H9 (cell line): Measurements from ENCODE around the gene PTPRN2. TPM values are rescaled to one million over a fixed set of nuclear protein-coding genes. Genes with fewer than 3 reads are reported as not detected.

Experiments
- DNase-seq: peaks from one replicate; pipeline ENCODE4 v3.0.0-alpha.2; 2017
- H2AFZ ChIP-seq: one replicate; pipeline ENCODE4 v1.6.1; 2013; ENCODE audit warnings: mild to moderate bottlenecking, low read length, control low read depth, moderate library complexity
- H2AK5ac ChIP-seq: 2 replicates; pipeline ENCODE4 v1.6.1; 2013; ENCODE audit warnings: low read length, control low read depth, mixed read lengths; ENCODE audit not compliant: insufficient read length
- H2BK120ac ChIP-seq: one replicate; pipeline ENCODE4 v1.6.1; 2013; ENCODE audit warnings: low read depth, mild to moderate bottlenecking, low read length, control low read depth, inconsistent platforms; ENCODE audit not compliant: poor library complexity, severe bottlenecking
- H2BK12ac ChIP-seq: 2 replicates; pipeline ENCODE4 v1.6.1; 2013; ENCODE audit warnings: low read length, control low read depth, mixed read lengths, low read depth; ENCODE audit not compliant: insufficient read length
- H2BK15ac ChIP-seq: 2 replicates; pipeline ENCODE4 v1.6.1; 2013; ENCODE audit warnings: low read depth, low read length, control low read depth
- H2BK20ac ChIP-seq: one replicate; pipeline ENCODE4 v1.6.1; 2013; ENCODE audit warnings: low read depth, mild to moderate bottlenecking, low read length, control low read depth, inconsistent platforms; ENCODE audit not compliant: poor library complexity, severe bottlenecking
- H2BK5ac ChIP-seq: 2 replicates; pipeline ENCODE4 v1.6.1; 2013; ENCODE audit warnings: low read length, control low read depth, mixed read lengths; ENCODE audit not compliant: insufficient read length
- H3K14ac ChIP-seq: 2 replicates; pipeline ENCODE4 v1.6.1; 2013; ENCODE audit warnings: low read length, control low read depth; ENCODE audit not compliant: insufficient read depth
- H3K18ac ChIP-seq: 2 replicates; pipeline ENCODE4 v1.6.1; 2013; ENCODE audit warnings: low read depth, mild to moderate bottlenecking, mixed read lengths, low read length, control low read depth; ENCODE audit not compliant: insufficient read length
- H3K23ac ChIP-seq: 2 replicates; pipeline ENCODE4 v1.6.1; 2013; ENCODE audit warnings: low read length, control low read depth, mixed read lengths, low read depth; ENCODE audit not compliant: insufficient read length
- H3K23me2 ChIP-seq: 2 replicates; pipeline ENCODE4 v1.6.1; 2013; ENCODE audit warnings: low read depth, mild to moderate bottlenecking, mixed read lengths, low read length, control low read depth; ENCODE audit not compliant: insufficient read length, poor library complexity, severe bottlenecking
- H3K27ac ChIP-seq: 2 replicates; pipeline ENCODE4 v1.5.1; 2013; ENCODE audit warnings: low read length, control low read depth, mixed read lengths, low read depth; ENCODE audit not compliant: insufficient read length
- H3K27me3 ChIP-seq: 2 replicates; pipeline ENCODE4 v1.6.1; 2013; ENCODE audit warnings: low read length, control low read depth, inconsistent platforms; ENCODE audit not compliant: insufficient read depth
- H3K4ac ChIP-seq: 2 replicates; pipeline ENCODE4 v1.6.1; 2013; ENCODE audit warnings: low read depth, mild to moderate bottlenecking, control low read depth, inconsistent platforms, low read length, moderate library complexity
- H3K4me1 ChIP-seq: 2 replicates; pipeline ENCODE4 v1.6.1; 2013; ENCODE audit warnings: low read length, control low read depth, inconsistent platforms; ENCODE audit not compliant: insufficient read depth
- H3K4me2 ChIP-seq: 2 replicates; pipeline ENCODE4 v1.6.1; 2013; ENCODE audit warnings: low read length, control low read depth, mixed read lengths; ENCODE audit not compliant: insufficient read length, insufficient read depth
- H3K56ac ChIP-seq: 2 replicates; pipeline ENCODE4 v1.6.1; 2013; ENCODE audit warnings: low read depth, mild to moderate bottlenecking, mixed read lengths, low read length, control low read depth; ENCODE audit not compliant: insufficient read length
- H3K79me1 ChIP-seq: 2 replicates; pipeline ENCODE4 v1.6.1; 2013; ENCODE audit warnings: low read depth, mild to moderate bottlenecking, moderate library complexity, low read length, control low read depth, inconsistent platforms; ENCODE audit not compliant: insufficient read depth, poor library complexity, severe bottlenecking
- H3K79me2 ChIP-seq: 2 replicates; pipeline ENCODE4 v1.6.1; 2013; ENCODE audit warnings: low read length, control low read depth, inconsistent platforms; ENCODE audit not compliant: insufficient read depth
- H3K9ac ChIP-seq: 2 replicates; pipeline ENCODE4 v1.6.1; 2013; ENCODE audit warnings: low read length, control low read depth, mixed read lengths; ENCODE audit not compliant: insufficient read length; ENCODE audit errors: extremely low read depth
- H3K9me3 ChIP-seq: one replicate; pipeline ENCODE4 v1.6.1; 2013; ENCODE audit warnings: low read depth, low read length, inconsistent platforms; ENCODE audit not compliant: control insufficient read depth
- H3T11ph ChIP-seq: one replicate; pipeline ENCODE4 v1.6.1; 2013; ENCODE audit warnings: mild to moderate bottlenecking, low read length, control low read depth, inconsistent platforms
- H4K20me1 ChIP-seq: one replicate; pipeline ENCODE4 v1.6.1; 2013; ENCODE audit not compliant: control insufficient read depth, insufficient read length, insufficient read depth
- H4K5ac ChIP-seq: 2 replicates; pipeline ENCODE4 v1.6.1; 2013; ENCODE audit warnings: low read depth, mild to moderate bottlenecking, mixed read lengths, low read length, control low read depth; ENCODE audit not compliant: insufficient read length
- H4K8ac ChIP-seq: replicated peaks from 2 replicates; pipeline ENCODE4 v1.6.1; 2013; ENCODE audit warnings: low read length, control low read depth, mixed read lengths, low read depth; ENCODE audit not compliant: insufficient read length
- H4K91ac ChIP-seq: 2 replicates; pipeline ENCODE4 v1.6.1; 2013; ENCODE audit warnings: low read depth, mild to moderate bottlenecking, moderate library complexity, mixed read lengths, low read length, control low read depth; ENCODE audit not compliant: insufficient read length
- H3K27ac Mint-ChIP-seq, 3 experiments: 2 replicates in 2 of 3; 3 replicates in 1 of 3; pipeline ENCODE4 v1.8.0; 2020 to 2021; ENCODE audit warnings: mixed read lengths in 3 of 3, mild to moderate bottlenecking in 1 of 3, moderate library complexity in 1 of 3
- H3K27me3 Mint-ChIP-seq: 2 replicates; pipeline ENCODE4 v1.8.0; 2021; ENCODE audit warnings: low read depth, mild to moderate bottlenecking, moderate library complexity, mixed read lengths
- H3K36me3 Mint-ChIP-seq, 3 experiments: 2 replicates in 2 of 3; 3 replicates in 1 of 3; pipeline ENCODE4 v1.8.0; 2020 to 2021; ENCODE audit warnings: low read depth in 3 of 3, mixed read lengths in 3 of 3; ENCODE audit not compliant: insufficient read depth in 1 of 3
- H3K4me1 Mint-ChIP-seq, 2 experiments: 2 replicates each; pipeline ENCODE4 v1.8.0; 2020; ENCODE audit warnings: mixed read lengths in 2 of 2
- H3K4me3 Mint-ChIP-seq, 2 experiments: 2 replicates in 1 of 2; 3 replicates in 1 of 2; pipeline ENCODE4 v1.8.0; 2020 to 2021; ENCODE audit warnings: mild to moderate bottlenecking in 2 of 2, mixed read lengths in 2 of 2, moderate library complexity in 1 of 2
- H3K9me3 Mint-ChIP-seq, 2 experiments: 2 replicates in 1 of 2; 3 replicates in 1 of 2; pipeline ENCODE4 v1.8.0; 2020; ENCODE audit warnings: mild to moderate bottlenecking in 2 of 2, mixed read lengths in 2 of 2, moderate library complexity in 1 of 2
- CTCF ChIP-seq: fragments of 200-600 bp; sonication (generic); conservative IDR thresholded peaks from 3 replicates; pipeline ENCODE4 v1.8.0; 2021; ENCODE audit warnings: antibody characterized with exemption, mild to moderate bottlenecking
- WGBS: extraction: QIAGEN DNeasy Blood & Tissue Kit; methylation state at CpG from one replicate; pipeline ENCODE4 v1.1.7; 2013; ENCODE audit warnings: missing lambda C conversion rate, low lambda C conversion rate, mixed read lengths; ENCODE audit not compliant: insufficient read length; ENCODE audit errors: extremely low coverage; 5-methylcytosine and 5-hydroxymethylcytosine counted together
- total RNA-seq: library from RNA; stranded (reverse); gene quantifications from 2 replicates; pipeline ENCODE4 v1.2.1, GENCODE V29; 2021

PTPRN2 gene
- total RNA-seq, 1 experiment from 2014 or later: 5.2 TPM

DNA sequence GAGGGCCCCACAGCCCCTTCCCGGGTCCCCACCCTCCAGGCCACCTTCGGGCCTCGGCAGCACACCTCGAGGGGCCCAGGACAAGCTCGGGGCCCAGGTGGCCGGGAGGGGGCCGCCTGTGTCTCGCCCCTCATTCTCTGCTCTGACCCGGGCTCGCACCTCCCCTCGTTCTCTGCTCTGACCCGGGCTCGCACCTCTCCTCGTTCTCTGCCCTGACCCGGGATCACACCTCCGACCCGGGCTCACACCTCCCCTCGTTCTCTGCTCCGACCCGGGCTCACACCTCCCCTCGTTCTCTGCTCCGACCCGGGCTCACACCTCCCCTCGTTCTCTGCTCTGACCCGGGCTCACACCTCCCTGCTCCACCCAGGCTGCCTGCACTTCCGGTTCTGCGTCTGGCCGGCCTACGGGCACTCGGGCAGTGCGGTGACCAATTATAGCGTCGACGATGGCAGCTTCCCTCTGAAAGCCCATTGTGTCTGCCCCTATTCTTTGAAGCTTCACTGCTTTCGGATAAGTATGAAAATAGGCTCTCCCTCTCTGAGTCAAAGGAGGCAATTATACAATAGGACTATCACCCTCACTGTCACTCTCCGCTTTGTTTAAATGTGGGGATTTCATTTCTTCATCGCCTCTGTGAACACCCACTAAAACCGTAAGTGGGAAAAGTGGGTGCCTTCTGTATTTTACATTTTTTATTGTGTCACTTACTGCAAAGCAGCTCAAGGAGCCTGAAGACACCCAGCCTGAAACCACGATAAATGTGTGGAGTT is 793.5 kb downstream of the PTPRN2 start:
- Histone ChIP-seq H3K23ac (no peak overlapping the region), H2BK20ac (no peak overlapping the region), H3K23me2 (no peaks in the 10 kb centered on the region), H2BK120ac (no peak overlapping the region), H3K14ac (0 out of 2 replicates have a peak overlapping the region, but pooled peaks have one; percentile 16), H3K4ac (no peak overlapping the region), H4K8ac (no peak overlapping the region), H3K4me1 (peaks cover 6% of the 10 kb centered on the region; the same call in 1 of the 2 replicates), H3T11ph (no peak overlapping the region), H2BK12ac (no peak overlapping the region), H3K27ac (peak overlapping the region; percentile 70), H3K4me2 (peak overlapping the region; percentile 45), H4K20me1 (no peaks in the 10 kb centered on the region), H3K56ac (no peak overlapping the region), H3K9me3 (no peaks in the 10 kb centered on the region), H3K27me3 (no peaks in the 10 kb centered on the region; the same call in 1 of the 2 replicates), H2BK15ac (no peak overlapping the region), H4K91ac (peak overlapping the region; percentile 12), H2BK5ac (no peak overlapping the region), H4K5ac (no peak overlapping the region), H2AFZ (no peak overlapping the region), H3K79me2 (no peaks in the 10 kb centered on the region), H3K18ac (peak overlapping the region; percentile 21), H3K9ac (no peak overlapping the region), H2AK5ac (no peak overlapping the region), H3K79me1 (no peaks in the 10 kb centered on the region)
- no peak for DNase-seq
- peaks cover 6% of the 10 kb centered on the region for H3K27me3 Mint-ChIP-seq
- peaks cover 0 to 10% (median 0%) of the 10 kb centered on the region in 3 experiments; a peak in 4 of 7 replicates for H3K36me3 Mint-ChIP-seq
- no peaks in the 10 kb centered on the region for H3K9me3 Mint-ChIP-seq
- no CpG with 5 or more reads among the region's 39 CpGs for WGBS
- H3K4me1 Mint-ChIP-seq: peaks cover 41 to 47% of the 10 kb centered on the region in 2 experiments
- TF ChIP-seq CTCF: no peak
- H3K4me3 Mint-ChIP-seq: peak overlapping the region; percentile 6 to 56; a peak in 3 of 5 replicates
- H3K27ac Mint-ChIP-seq: peak overlapping the region; percentile 86 to 97 (median 90)
